Cardiac fibroblast (primary cell): ENCODE data around the gene TSC22D1.
A peak's percentile ranks its signal among the peaks of the same experiment; 100 is the strongest.

Source experiments
- DNase-seq, 2 donors: peaks; one replicate each; pipeline versions ENCODE4 v3.0.0 to v3.0.0-alpha.2; 2010; ENCODE audit warnings: low read depth in 2 of 2
- H3K4me3 ChIP-seq, 2 donors: replicated peaks in 1 of 2; 1 replicate in 1 of 2; 2 replicates in 1 of 2; pipeline ENCODE4 v1.5.1; 2011; ENCODE audit warnings: low read depth in 2 of 2, low read length in 2 of 2, mild to moderate bottlenecking in 2 of 2, moderate library complexity in 1 of 2
- CTCF ChIP-seq: IDR thresholded peaks from one replicate; pipeline ENCODE4 v1.5.1; 2011; ENCODE audit warnings: low read depth, mild to moderate bottlenecking, low read length, inconsistent platforms

Gene TSC22D1

GRCh38 chr13:44435142-44435918 lies 140.8 kb downstream of the TSC22D1 start:
- no peak for TF ChIP-seq CTCF
- peak overlapping the region; percentile 63 to 68 for H3K4me3 ChIP-seq
- DNase-seq: peak; percentile 99

- no peak for TF ChIP-seq CTCF
- no peak for DNase-seq
- peak overlapping the region; percentile 35 to 63 for H3K4me3 ChIP-seq
Measured at GRCh38 chr13:44434766-44435141, 141.4 kb downstream of the TSC22D1 start.

DNA sequence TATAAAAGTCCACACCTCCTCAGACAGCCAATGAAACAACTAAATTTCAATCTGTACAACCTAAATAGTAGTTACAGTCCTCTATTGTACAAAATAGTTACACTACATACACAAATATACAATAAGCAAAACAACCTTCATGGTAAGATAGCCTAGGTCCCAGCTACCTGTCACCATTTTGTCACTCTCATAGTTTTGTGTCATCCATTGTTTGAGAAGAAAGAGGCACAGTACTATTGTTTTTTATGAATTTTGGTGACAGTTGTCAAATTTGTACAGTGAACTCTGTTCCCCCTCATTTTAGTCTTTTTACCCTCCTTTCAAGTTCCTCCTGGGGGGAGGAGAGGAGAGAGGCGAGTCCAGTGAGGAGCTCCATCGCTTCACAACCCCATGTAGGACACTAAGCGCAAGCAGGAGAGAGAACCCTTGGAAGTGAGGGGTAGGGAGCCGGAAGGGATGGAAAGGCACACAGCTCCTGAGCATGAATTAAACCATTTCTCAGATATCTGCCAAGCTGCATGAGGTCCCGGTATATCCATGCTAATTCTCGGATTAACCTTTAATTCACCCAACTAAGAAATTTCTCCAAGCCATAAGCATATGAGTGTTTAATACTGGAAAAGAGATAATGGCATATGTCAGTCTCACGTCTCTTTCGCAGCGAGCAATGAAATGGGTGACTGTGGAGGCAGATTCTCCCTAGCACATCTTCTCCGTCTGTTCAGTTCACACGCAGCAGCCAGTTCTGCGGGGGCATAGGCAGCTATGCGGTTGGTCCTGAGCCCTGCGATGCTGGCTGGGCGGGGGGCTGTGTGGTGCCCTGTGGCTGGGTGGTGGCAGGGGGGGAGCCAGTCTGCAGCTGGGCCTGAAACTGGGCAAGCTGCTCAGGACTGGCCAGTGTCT lies 142.0 kb downstream of the TSC22D1 start:
- peak overlapping the region in 1 of 2 donors; percentile 35 for H3K4me3 ChIP-seq
- DNase-seq: no peak
- TF ChIP-seq CTCF: no peak

GRCh38 chr13:44432650-44433049 lies 143.5 kb downstream of the TSC22D1 start:
- H3K4me3 ChIP-seq: no peak overlapping the region

DNA sequence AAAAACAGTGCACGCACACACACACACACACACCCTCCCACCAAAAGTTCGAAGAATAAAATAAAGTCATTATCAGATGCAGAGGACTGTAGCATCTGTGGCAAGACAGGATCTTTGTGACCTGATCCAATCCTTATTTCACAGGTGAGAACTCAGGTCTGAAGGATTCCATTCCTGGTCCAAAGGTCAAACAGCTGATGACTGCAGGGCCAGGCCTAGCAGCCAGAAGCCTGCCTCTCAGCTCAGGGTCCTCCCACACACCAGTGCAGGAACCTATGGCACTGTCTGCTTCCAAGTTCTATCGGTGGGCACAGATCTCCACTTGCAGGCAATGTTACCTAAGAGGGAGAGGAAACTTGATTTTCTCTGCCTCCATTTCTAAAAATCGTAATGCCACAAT lies 145.0 kb downstream of the TSC22D1 start:
- no peak for TF ChIP-seq CTCF
- H3K4me3 ChIP-seq: no peak overlapping the region
- no peak for DNase-seq

More at GRCh38 chr13:44432650-44433049, 143.5 kb downstream of the TSC22D1 start:
- peak in 1 of 2 donors; percentile 31 for DNase-seq
- no peak for TF ChIP-seq CTCF

GRCh38 chr13:44429311-44429710 lies 146.8 kb downstream of the TSC22D1 start:
- TF ChIP-seq CTCF: no peak
- H3K4me3 ChIP-seq: no peak overlapping the region
- no peak for DNase-seq
